Nephron (organoid): ENCODE results near the gene SLC7A10.

ENCODE experiments used
- H3K27ac Mint-ChIP-seq, 3 experiments: 2 replicates each; pipeline ENCODE4 v1.8.0; 2020; ENCODE audit warnings: mixed read lengths in 3 of 3, mild to moderate bottlenecking in 2 of 3, moderate library complexity in 1 of 3
- H3K27me3 Mint-ChIP-seq: 2 replicates; pipeline ENCODE4 v1.8.0; 2021; ENCODE audit warnings: low read depth, mild to moderate bottlenecking, moderate library complexity, mixed read lengths
- H3K36me3 Mint-ChIP-seq: 2 replicates; pipeline ENCODE4 v1.8.0; 2020; ENCODE audit warnings: low read depth, mixed read lengths
- H3K4me1 Mint-ChIP-seq: 2 replicates; pipeline ENCODE4 v1.8.0; 2020; ENCODE audit warnings: mixed read lengths
- H3K4me3 Mint-ChIP-seq, 3 experiments: 2 replicates each; pipeline ENCODE4 v1.8.0; 2020; ENCODE audit warnings: mild to moderate bottlenecking in 3 of 3, mixed read lengths in 3 of 3, moderate library complexity in 2 of 3
- H3K9me3 Mint-ChIP-seq: 2 replicates; pipeline ENCODE4 v1.8.0; 2020; ENCODE audit warnings: mixed read lengths
- TF ChIP-seq, protein P1 (sequence below), 3 experiments: fragments of 200-600 bp; sonication (generic); IDR thresholded peaks; one replicate each; pipeline ENCODE4 v1.5.0; 2021; ENCODE audit warnings: antibody characterized with exemption in 3 of 3; ENCODE audit not compliant: unreplicated experiment in 3 of 3

The SLC7A10 gene

GRCh38 chr19:33264881-33265445 is 39.3 kb upstream of the SLC7A10 start:
- TF ChIP-seq, protein P1, sequence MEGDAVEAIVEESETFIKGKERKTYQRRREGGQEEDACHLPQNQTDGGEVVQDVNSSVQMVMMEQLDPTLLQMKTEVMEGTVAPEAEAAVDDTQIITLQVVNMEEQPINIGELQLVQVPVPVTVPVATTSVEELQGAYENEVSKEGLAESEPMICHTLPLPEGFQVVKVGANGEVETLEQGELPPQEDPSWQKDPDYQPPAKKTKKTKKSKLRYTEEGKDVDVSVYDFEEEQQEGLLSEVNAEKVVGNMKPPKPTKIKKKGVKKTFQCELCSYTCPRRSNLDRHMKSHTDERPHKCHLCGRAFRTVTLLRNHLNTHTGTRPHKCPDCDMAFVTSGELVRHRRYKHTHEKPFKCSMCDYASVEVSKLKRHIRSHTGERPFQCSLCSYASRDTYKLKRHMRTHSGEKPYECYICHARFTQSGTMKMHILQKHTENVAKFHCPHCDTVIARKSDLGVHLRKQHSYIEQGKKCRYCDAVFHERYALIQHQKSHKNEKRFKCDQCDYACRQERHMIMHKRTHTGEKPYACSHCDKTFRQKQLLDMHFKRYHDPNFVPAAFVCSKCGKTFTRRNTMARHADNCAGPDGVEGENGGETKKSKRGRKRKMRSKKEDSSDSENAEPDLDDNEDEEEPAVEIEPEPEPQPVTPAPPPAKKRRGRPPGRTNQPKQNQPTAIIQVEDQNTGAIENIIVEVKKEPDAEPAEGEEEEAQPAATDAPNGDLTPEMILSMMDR (IDR thresholded peaks at IDR 0.05; ENCODE audit: unreplicated experiment in 3 of 3), result no peak
- Mint-ChIP-seq H3K27ac (no peak overlapping the region), H3K27me3 (peaks cover 6% of the 10 kb centered on the region), H3K36me3 (no peaks in the 10 kb centered on the region), H3K4me3 (no peak overlapping the region), H3K9me3 (no peaks in the 10 kb centered on the region), H3K4me1 (no peaks in the 10 kb centered on the region)

DNA sequence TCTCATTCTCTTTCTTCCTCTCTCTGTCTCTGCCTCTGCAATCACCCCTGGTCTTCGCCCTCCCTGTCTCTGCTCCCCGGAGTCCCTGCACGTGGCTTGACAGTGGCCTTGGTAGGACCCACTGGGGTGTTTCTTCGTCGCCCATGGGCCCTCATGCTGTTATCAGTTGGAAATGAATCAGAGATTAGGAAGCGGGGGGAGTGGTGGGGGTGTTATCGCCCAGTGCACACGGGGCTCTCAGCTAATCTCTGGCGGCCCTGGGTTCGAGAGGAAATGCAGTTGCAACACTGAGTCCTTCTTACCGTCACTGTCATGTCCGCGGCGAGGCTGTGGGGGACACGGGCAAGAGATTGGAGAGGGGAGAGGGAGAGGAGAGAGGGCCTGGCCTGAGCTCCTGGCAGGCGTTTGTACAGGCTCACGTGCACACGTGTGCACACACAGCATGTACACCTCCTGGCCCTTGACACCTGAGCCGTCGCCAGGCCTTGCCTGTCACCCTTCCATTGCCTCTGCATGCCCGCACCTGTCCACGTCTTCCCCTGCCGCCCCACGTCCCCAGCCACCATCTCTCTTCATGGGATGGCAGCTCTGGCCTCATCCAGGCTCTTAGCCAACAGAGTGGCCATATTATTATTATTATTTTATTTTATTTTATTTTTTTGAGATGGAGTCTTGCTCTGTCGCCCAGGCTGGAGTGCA is 37.8 kb upstream of the SLC7A10 start:
- peaks cover 6% of the 10 kb centered on the region for H3K27me3 Mint-ChIP-seq
- TF ChIP-seq, protein P1 (IDR thresholded peaks at IDR 0.05; ENCODE audit: unreplicated experiment in 3 of 3), result no peak
- peaks cover 3% of the 10 kb centered on the region for H3K9me3 Mint-ChIP-seq
- H3K4me1 Mint-ChIP-seq, result no peaks in the 10 kb centered on the region
- H3K4me3 Mint-ChIP-seq, result no peak overlapping the region
- H3K36me3 Mint-ChIP-seq, result no peaks in the 10 kb centered on the region
- no peak overlapping the region for H3K27ac Mint-ChIP-seq

DNA sequence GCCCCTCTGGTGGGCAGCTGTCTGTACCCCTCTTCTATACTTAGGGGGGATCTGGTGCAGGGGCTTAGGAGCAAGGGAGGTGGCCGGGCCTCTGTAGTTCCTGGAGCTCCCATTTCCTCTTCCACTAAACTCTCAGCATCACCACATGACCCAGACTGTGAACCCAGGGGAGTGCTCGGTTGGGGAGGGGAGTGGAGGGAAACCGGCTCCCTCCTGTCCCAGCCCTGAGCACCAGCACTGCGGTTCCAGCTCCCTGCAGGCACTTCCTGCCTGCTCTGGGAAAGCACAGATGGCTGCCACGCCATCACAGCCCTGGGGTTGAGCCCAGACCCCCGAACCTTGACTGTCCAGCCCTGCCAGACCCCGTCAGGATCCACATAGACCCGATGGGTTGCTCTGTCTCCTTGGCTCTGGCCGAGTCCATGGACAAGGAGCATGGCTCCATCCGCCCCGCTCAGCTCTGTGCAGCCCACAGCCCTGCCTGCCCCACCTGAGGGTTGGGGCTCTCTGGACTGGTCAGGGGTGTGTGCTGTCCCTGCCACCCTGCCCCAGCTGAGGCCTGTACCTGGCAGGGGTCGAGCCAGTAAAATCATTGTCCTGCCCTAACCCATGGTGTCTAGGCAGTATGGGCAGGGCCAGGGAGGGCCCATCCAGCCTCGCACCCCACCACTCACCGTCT is 36.0 kb upstream of the SLC7A10 start:
- no peaks in the 10 kb centered on the region for H3K4me1 Mint-ChIP-seq
- H3K27ac Mint-ChIP-seq, result no peak overlapping the region
- no peaks in the 10 kb centered on the region for H3K36me3 Mint-ChIP-seq
- peaks cover 6% of the 10 kb centered on the region for H3K9me3 Mint-ChIP-seq
- TF ChIP-seq, protein P1 (IDR thresholded peaks at IDR 0.05; ENCODE audit: unreplicated experiment in 3 of 3), result no peak
- peaks cover 6% of the 10 kb centered on the region for H3K27me3 Mint-ChIP-seq
- H3K4me3 Mint-ChIP-seq, result no peak overlapping the region

GRCh38 chr19:33260628-33261418 is 35.2 kb upstream of the SLC7A10 start:
- Mint-ChIP-seq H3K27ac (no peak overlapping the region), H3K4me1 (no peaks in the 10 kb centered on the region), H3K36me3 (no peaks in the 10 kb centered on the region), H3K4me3 (no peak overlapping the region), H3K27me3 (peaks cover 6% of the 10 kb centered on the region), H3K9me3 (peaks cover 6% of the 10 kb centered on the region)
- TF ChIP-seq, protein P1 (IDR thresholded peaks at IDR 0.05; ENCODE audit: unreplicated experiment in 3 of 3), result no peak

DNA sequence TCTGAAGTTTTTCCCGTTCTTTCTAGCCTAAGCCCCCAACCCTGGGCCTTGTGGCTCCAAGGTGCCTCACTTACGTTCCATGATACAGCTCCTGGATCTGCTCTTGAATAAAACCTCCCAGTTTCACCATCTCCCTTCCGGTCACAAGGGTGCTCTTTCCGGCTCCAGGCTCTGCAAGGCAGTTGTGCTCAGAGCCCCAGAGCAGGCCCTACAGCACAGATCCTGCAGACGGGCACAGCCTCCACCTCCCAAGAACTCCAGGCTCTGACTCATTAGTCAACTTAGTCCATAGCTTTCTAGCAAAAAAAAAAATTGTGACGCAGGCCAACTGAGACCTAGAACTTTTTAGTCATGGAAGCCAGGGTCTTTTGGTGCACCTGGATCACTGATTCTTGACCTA is 33.9 kb upstream of the SLC7A10 start:
- H3K9me3 Mint-ChIP-seq, result peaks cover 6% of the 10 kb centered on the region
- H3K27ac Mint-ChIP-seq, result no peak overlapping the region
- H3K4me3 Mint-ChIP-seq, result no peak overlapping the region
- no peaks in the 10 kb centered on the region for H3K36me3 Mint-ChIP-seq
- H3K4me1 Mint-ChIP-seq, result no peaks in the 10 kb centered on the region
- TF ChIP-seq, protein P1 (IDR thresholded peaks at IDR 0.05; ENCODE audit: unreplicated experiment in 3 of 3), result no peak
- H3K27me3 Mint-ChIP-seq, result peaks cover 6% of the 10 kb centered on the region
